ENCODE results near the gene PCDHGC3.

Gene PCDHGC3

GRCh38 chr5:141477815-141478214 lies 2.0 kb downstream of the PCDHGC3 start (continued):
- no peak for TF ChIP-seq HIC1 (tag by site-specific recombination; IDR thresholded peaks at IDR 0.05)
- TF ChIP-seq SALL2 (tag by site-specific recombination; IDR thresholded peaks at IDR 0.05; ENCODE audit: borderline replicate concordance) = no peak
- no peak for TF ChIP-seq ZBTB21 (tag by site-specific recombination; IDR thresholded peaks at IDR 0.05)
- no peak for TF ChIP-seq ZNF354C (tag by site-specific recombination; IDR thresholded peaks at IDR 0.05; ENCODE audit: borderline replicate concordance, low read depth)
- TF ChIP-seq ZSCAN23 (tag by site-specific recombination; IDR thresholded peaks at IDR 0.05) = no peak
- TF ChIP-seq ZNF529 (tag by site-specific recombination; IDR thresholded peaks at IDR 0.05; ENCODE audit: insufficient replicate concordance) = no peak
- TF ChIP-seq ZNF311 (tag by site-specific recombination; IDR thresholded peaks at IDR 0.05; ENCODE audit: borderline replicate concordance) = no peak

- ChIA-PET CTCF (interaction anchor here (0.5 to 2.3 kb wide), 7 partner anchors 15 to 1120 kb away, joined by 3 to 11 read pairs (median 3); partner anchors contain the start of gene PCDHGA11), POLR2A (no interaction called here)
- no peak for TF ChIP-seq PRDM1 (tag by site-specific recombination; IDR thresholded peaks at IDR 0.05)
- TF ChIP-seq KLF1 (tag by site-specific recombination; IDR thresholded peaks at IDR 0.05) = no peak
- TF ChIP-seq ZBTB7A (tag by site-specific recombination; IDR thresholded peaks at IDR 0.05; ENCODE audit: low read depth) = no peak
- no peak for TF ChIP-seq KLF17 (tag by site-specific recombination; IDR thresholded peaks at IDR 0.05)
- no peak for TF ChIP-seq REST (tag by site-specific recombination; IDR thresholded peaks at IDR 0.05)
- no peak for TF ChIP-seq KLF16 (tag by site-specific recombination; IDR thresholded peaks at IDR 0.05)
- TF ChIP-seq ZNF138 (tag by site-specific recombination; IDR thresholded peaks at IDR 0.05; ENCODE audit: borderline replicate concordance) = no peak
- TF ChIP-seq OSR2 (tag by site-specific recombination; IDR thresholded peaks at IDR 0.05) = no peak
- no peak for TF ChIP-seq SP3 (tag by site-specific recombination; IDR thresholded peaks at IDR 0.05)
- no peak for TF ChIP-seq PRDM10 (tag by site-specific recombination; IDR thresholded peaks at IDR 0.05)
- TF ChIP-seq ZNF776 (tag by site-specific recombination; IDR thresholded peaks at IDR 0.05; ENCODE audit: borderline replicate concordance) = no peak
- TF ChIP-seq ZNF121 (tag by site-specific recombination; IDR thresholded peaks at IDR 0.05) = no peak
- no peak for TF ChIP-seq ZNF37A (tag by site-specific recombination; IDR thresholded peaks at IDR 0.05)
- TF ChIP-seq ZNF560 (tag by site-specific recombination; IDR thresholded peaks at IDR 0.05; ENCODE audit: borderline replicate concordance) = no peak
- TF ChIP-seq SCRT2 (tag by site-specific recombination; IDR thresholded peaks at IDR 0.05) = no peak
- H3K9me3 ChIP-seq (ENCODE audit: control insufficient read depth, insufficient read depth, low read depth, low read length) = no peaks in the 10 kb centered on the region
- H3K27ac ChIP-seq (ENCODE audit: extremely low read depth, low read depth, low read length) = no peak overlapping the region
- no peaks in the 10 kb centered on the region for H3K36me3 ChIP-seq (ENCODE audit: control insufficient read depth in 2 of 2, insufficient read depth in 1 of 2, low read length in 2 of 2)
- peaks cover 4% of the 10 kb centered on the region; the same call in 1 of the 2 replicates for H3K4me1 ChIP-seq (ENCODE audit: control insufficient read depth, insufficient read depth, low read length)
- H3K4me3 ChIP-seq (ENCODE audit: low read depth, low read length) = no peak overlapping the region
These were observed 2.7 kb downstream of the PCDHGC3 start for GRCh38 chr5:141478321-141478945.

Data from HEK293 (cell line).